SK-N-SH (cell line): Measurements from ENCODE around the gene LACTB. TPM values are rescaled to one million over a fixed set of nuclear protein-coding genes. Genes with fewer than 3 reads are reported as not detected.

Experiments used
- CTCF ChIA-PET: fragments of 300-600, 350-600 bp; formaldehyde crosslinking; extraction: SDS; loops from one replicate; lab custom pipeline; 2021; lab: Yijun Ruan, JAX
- POLR2A ChIA-PET: fragments of 350-600 bp; sonication (Branson Sonifier 250); formaldehyde crosslinking; extraction: SDS; loops from one replicate; lab custom pipeline; 2020; ENCODE audit warnings: antibody characterized with exemption, inconsistent platforms; lab: Yijun Ruan, JAX
- DNase-seq: peaks from one replicate; pipeline ENCODE4 v3.0.0; 2012
- H2AFZ ChIP-seq: fragments of 200-600 bp; sonication (generic); 2 replicates; pipeline ENCODE4 v1.8.1; 2016; ENCODE audit warnings: antibody characterized with exemption, mild to moderate bottlenecking, low read depth
- H3F3A ChIP-seq: fragments of 200-600 bp; sonication (generic); replicated peaks from 2 replicates; pipeline ENCODE3; 2016; ENCODE audit warnings: antibody characterized with exemption, mild to moderate bottlenecking; ENCODE audit not compliant: insufficient read depth
- H3K27ac ChIP-seq, 2 experiments: fragments of 200-500 bp in 1 of 2; fragments of 200-600 bp in 1 of 2; sonication (Bioruptor generic) in 1 of 2; sonication (generic), shearing (Covaris generic) in 1 of 2; 2 replicates each; pipeline versions ENCODE4 v1.5.1 to v1.6.1; 2014 to 2016; ENCODE audit warnings: low read depth in 2 of 2, inconsistent platforms in 1 of 2, low read length in 1 of 2, mild to moderate bottlenecking in 1 of 2, mixed read lengths in 1 of 2
- H3K27me3 ChIP-seq: fragments of 200-600 bp; sonication (generic), shearing (Covaris generic); 2 replicates; pipeline ENCODE4 v1.6.1; 2016; ENCODE audit warnings: mixed run types; ENCODE audit not compliant: insufficient read depth
- H3K36me3 ChIP-seq, 2 experiments: fragments of 200-500 bp in 1 of 2; fragments of 200-600 bp in 1 of 2; sonication (Bioruptor generic) in 1 of 2; sonication (generic) in 1 of 2; replicated peaks in 1 of 2; 2 replicates each; pipeline versions ENCODE3 to v1.5.1; 2014 to 2016; ENCODE audit warnings: low read length in 1 of 2, mild to moderate bottlenecking in 1 of 2; ENCODE audit not compliant: insufficient read depth in 2 of 2, control insufficient read depth in 1 of 2
- H3K4me1 ChIP-seq, 2 experiments: fragments of 200-500 bp in 1 of 2; fragments of 200-600 bp in 1 of 2; sonication (Bioruptor generic) in 1 of 2; sonication (generic), shearing (Covaris generic) in 1 of 2; 2 replicates each; pipeline versions ENCODE4 v1.5.1 to v1.6.1; 2014 to 2016; ENCODE audit warnings: low read depth in 1 of 2, low read length in 1 of 2, mixed run types in 1 of 2; ENCODE audit not compliant: insufficient read depth in 2 of 2, control insufficient read depth in 1 of 2
- H3K4me2 ChIP-seq: fragments of 200-600 bp; sonication (generic), shearing (Covaris generic); 2 replicates; pipeline ENCODE4 v1.6.1; 2017; ENCODE audit warnings: mixed run types
- H3K4me3 ChIP-seq, 2 experiments: fragments of 200-500 bp in 1 of 2; fragments of 200-600 bp in 1 of 2; sonication (Bioruptor generic) in 1 of 2; sonication (generic), shearing (Covaris generic) in 1 of 2; 2 replicates each; pipeline versions ENCODE4 v1.5.1 to v1.8.1; 2014 to 2016; ENCODE audit warnings: low read depth in 2 of 2, inconsistent platforms in 1 of 2, low read length in 1 of 2, mild to moderate bottlenecking in 1 of 2, mixed read lengths in 1 of 2, moderate library complexity in 1 of 2
- H3K79me2 ChIP-seq: fragments of 200-600 bp; sonication (generic); 2 replicates; pipeline ENCODE4 v1.8.1; 2017; ENCODE audit warnings: mild to moderate bottlenecking; ENCODE audit not compliant: insufficient read depth
- H3K9ac ChIP-seq: fragments of 200-600 bp; sonication (generic); 2 replicates; pipeline ENCODE4 v1.6.1; 2017; ENCODE audit warnings: mixed run types
- H3K9me2 ChIP-seq: fragments of 200-600 bp; sonication (generic); 2 replicates; pipeline ENCODE4 v1.6.1; 2017; ENCODE audit warnings: mixed run types
- H3K9me3 ChIP-seq: fragments of 200-600 bp; sonication (generic); 2 replicates; pipeline ENCODE4 v1.6.1; 2017; ENCODE audit warnings: mixed run types, mild to moderate bottlenecking, moderate library complexity
- H4K20me1 ChIP-seq: fragments of 200-600 bp; sonication (generic); 2 replicates; pipeline ENCODE4 v1.6.1; 2017; ENCODE audit warnings: mild to moderate bottlenecking, mixed run types; ENCODE audit not compliant: insufficient read depth
- FOXM1 ChIP-seq: IDR thresholded peaks from 2 replicates; pipeline ENCODE4 v1.4.0; 2012; ENCODE audit warnings: low read depth, mild to moderate bottlenecking
- JUND ChIP-seq: IDR thresholded peaks from 2 replicates; pipeline ENCODE4 v1.4.0; 2012
- RCOR1 ChIP-seq: fragments of 150-350 bp; IDR thresholded peaks from 2 replicates; pipeline ENCODE4 v1.6.1; 2017; ENCODE audit warnings: antibody characterized with exemption, low read length
- RFX5 ChIP-seq: IDR thresholded peaks from 2 replicates; pipeline ENCODE4 v1.6.1; 2012; ENCODE audit warnings: mild to moderate bottlenecking, improper control_type of control experiment, low read length
- SIN3A ChIP-seq: IDR thresholded peaks from 2 replicates; pipeline ENCODE4 v1.6.1; 2012; ENCODE audit warnings: low read depth, mild to moderate bottlenecking, low read length, moderate library complexity, borderline replicate concordance
- SMC3 ChIP-seq: IDR thresholded peaks from 2 replicates; pipeline ENCODE4 v1.6.1; 2012; ENCODE audit warnings: low read depth, low read length, improper control_type of control experiment
- TCF12 ChIP-seq: IDR thresholded peaks from 2 replicates; pipeline ENCODE4 v1.4.0; 2012
- YY1 ChIP-seq: IDR thresholded peaks from 2 replicates; pipeline ENCODE4 v1.4.0; 2012; ENCODE audit warnings: low read depth, mild to moderate bottlenecking
- WGBS: methylation state at CpG from one replicate; pipeline ENCODE4 v1.1.6; 2017; ENCODE audit warnings: low lambda C conversion rate; 5-methylcytosine and 5-hydroxymethylcytosine counted together
- polyA plus RNA-seq, 3 experiments: library from polyadenylated mRNA; depleted of rRNA; stranded (reverse); fragments of >200 nt; gene quantifications; 2 replicates each; pipeline ENCODE4 v1.2.3, GENCODE V29; 2012
- TF ChIP-seq, protein P1 (sequence below): IDR thresholded peaks from 2 replicates; pipeline ENCODE4 v1.6.1; 2012; ENCODE audit warnings: mild to moderate bottlenecking, low read depth, low read length, moderate library complexity
- TF ChIP-seq, protein P2 (sequence below): IDR thresholded peaks from 2 replicates; pipeline ENCODE4 v1.4.0; 2012; ENCODE audit warnings: low read depth
- TF ChIP-seq, protein P3 (sequence below): fragments of 200-600 bp; sonication (generic); IDR thresholded peaks from 2 replicates; pipeline ENCODE4 v1.6.1; 2017; ENCODE audit warnings: antibody characterized with exemption, mild to moderate bottlenecking, moderate library complexity

LACTB gene
- polyA plus RNA-seq, 1 of the 3 experiments (the other 2 are of a cell fraction): 23.3 TPM

DNA sequence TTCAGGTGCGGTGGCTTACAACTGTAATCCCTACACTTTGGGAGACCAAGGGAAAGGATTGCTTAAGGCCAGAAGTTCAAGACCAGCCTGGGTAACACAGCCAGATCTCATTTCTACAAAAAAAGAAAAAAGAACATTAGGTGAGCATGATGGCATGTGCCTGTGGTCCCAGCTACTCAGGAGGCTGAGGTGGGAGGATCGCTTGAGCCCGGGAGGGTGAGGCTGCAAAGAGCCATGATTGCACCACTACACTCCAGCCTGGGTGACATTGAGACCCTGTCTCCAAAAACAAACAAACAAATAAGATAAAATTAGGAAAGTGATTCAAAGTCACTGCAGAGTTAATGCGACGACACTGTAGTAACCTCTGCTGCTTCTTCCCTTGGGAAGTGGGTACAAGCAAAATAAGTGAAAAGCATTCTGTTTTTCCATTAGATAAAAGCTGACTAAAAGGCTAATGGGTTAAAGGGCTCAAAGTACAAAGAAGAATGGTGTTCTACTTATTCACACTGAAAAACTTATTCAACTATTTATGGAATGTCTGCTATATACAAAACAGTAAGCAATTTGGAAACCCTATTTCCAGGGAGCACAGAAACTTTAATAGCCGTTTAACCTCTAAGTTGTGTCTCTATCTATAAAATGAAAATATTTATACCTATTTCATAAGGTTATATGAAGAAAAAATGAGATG, 43.7 kb downstream of the LACTB start:
- DNase-seq: no peak
- H3K4me3 ChIP-seq: no peak overlapping the region

More for the DNA sequence above, 43.7 kb downstream of the LACTB start:
- ChIA-PET CTCF (interaction anchor here (0.7 to 1.0 kb wide), 2 partner anchors 14 to 183 kb away, joined by 3 to 4 read pairs; no protein-coding TSS in a partner anchor), POLR2A (no interaction called here)
- H3K9ac ChIP-seq: no peak overlapping the region
- 99% methylated on average over 6 of the region's 6 CpGs for WGBS
- H4K20me1 ChIP-seq: no peaks in the 10 kb centered on the region
- no peaks in the 10 kb centered on the region for H3K27me3 ChIP-seq
- H3K9me3 ChIP-seq: no peaks in the 10 kb centered on the region
- no peaks in the 10 kb centered on the region; a peak in 1 of 4 replicates for H3K4me1 ChIP-seq
- TF ChIP-seq SMC3 (no peak), SIN3A (no peak), RCOR1 (no peak), YY1 (no peak), FOXM1 (no peak), TCF12 (no peak), JUND (no peak), RFX5 (no peak)
- TF ChIP-seq, protein P1, sequence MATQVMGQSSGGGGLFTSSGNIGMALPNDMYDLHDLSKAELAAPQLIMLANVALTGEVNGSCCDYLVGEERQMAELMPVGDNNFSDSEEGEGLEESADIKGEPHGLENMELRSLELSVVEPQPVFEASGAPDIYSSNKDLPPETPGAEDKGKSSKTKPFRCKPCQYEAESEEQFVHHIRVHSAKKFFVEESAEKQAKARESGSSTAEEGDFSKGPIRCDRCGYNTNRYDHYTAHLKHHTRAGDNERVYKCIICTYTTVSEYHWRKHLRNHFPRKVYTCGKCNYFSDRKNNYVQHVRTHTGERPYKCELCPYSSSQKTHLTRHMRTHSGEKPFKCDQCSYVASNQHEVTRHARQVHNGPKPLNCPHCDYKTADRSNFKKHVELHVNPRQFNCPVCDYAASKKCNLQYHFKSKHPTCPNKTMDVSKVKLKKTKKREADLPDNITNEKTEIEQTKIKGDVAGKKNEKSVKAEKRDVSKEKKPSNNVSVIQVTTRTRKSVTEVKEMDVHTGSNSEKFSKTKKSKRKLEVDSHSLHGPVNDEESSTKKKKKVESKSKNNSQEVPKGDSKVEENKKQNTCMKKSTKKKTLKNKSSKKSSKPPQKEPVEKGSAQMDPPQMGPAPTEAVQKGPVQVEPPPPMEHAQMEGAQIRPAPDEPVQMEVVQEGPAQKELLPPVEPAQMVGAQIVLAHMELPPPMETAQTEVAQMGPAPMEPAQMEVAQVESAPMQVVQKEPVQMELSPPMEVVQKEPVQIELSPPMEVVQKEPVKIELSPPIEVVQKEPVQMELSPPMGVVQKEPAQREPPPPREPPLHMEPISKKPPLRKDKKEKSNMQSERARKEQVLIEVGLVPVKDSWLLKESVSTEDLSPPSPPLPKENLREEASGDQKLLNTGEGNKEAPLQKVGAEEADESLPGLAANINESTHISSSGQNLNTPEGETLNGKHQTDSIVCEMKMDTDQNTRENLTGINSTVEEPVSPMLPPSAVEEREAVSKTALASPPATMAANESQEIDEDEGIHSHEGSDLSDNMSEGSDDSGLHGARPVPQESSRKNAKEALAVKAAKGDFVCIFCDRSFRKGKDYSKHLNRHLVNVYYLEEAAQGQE: no peak
- TF ChIP-seq, protein P2, sequence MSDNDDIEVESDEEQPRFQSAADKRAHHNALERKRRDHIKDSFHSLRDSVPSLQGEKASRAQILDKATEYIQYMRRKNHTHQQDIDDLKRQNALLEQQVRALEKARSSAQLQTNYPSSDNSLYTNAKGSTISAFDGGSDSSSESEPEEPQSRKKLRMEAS: no peak
- TF ChIP-seq, protein P3, sequence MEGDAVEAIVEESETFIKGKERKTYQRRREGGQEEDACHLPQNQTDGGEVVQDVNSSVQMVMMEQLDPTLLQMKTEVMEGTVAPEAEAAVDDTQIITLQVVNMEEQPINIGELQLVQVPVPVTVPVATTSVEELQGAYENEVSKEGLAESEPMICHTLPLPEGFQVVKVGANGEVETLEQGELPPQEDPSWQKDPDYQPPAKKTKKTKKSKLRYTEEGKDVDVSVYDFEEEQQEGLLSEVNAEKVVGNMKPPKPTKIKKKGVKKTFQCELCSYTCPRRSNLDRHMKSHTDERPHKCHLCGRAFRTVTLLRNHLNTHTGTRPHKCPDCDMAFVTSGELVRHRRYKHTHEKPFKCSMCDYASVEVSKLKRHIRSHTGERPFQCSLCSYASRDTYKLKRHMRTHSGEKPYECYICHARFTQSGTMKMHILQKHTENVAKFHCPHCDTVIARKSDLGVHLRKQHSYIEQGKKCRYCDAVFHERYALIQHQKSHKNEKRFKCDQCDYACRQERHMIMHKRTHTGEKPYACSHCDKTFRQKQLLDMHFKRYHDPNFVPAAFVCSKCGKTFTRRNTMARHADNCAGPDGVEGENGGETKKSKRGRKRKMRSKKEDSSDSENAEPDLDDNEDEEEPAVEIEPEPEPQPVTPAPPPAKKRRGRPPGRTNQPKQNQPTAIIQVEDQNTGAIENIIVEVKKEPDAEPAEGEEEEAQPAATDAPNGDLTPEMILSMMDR: no peak
- H3K4me2 ChIP-seq: no peak overlapping the region
- no peaks in the 10 kb centered on the region for H3K36me3 ChIP-seq
- H2AFZ ChIP-seq: no peak overlapping the region
- H3K27ac ChIP-seq: no peak overlapping the region
- no peaks in the 10 kb centered on the region for H3K9me2 ChIP-seq
- H3F3A ChIP-seq: no peaks in the 10 kb centered on the region
- no peaks in the 10 kb centered on the region for H3K79me2 ChIP-seq
